Esophagus muscularis mucosa (tissue), 4 donors: ENCODE measurements around the gene POM121. TPM values are rescaled to one million over a fixed set of nuclear protein-coding genes. Genes with fewer than 3 reads are reported as not detected.
"Not testable (repeated sequence)": the region's sequence is repeated elsewhere in the genome, so short reads cannot be mapped to it uniquely, and the experiment has no call there.

Source experiments
- DNase-seq: peaks from one replicate; pipeline ENCODE4 v3.0.0-alpha.2; 2017; ENCODE audit errors: extremely low spot score
- H3K27ac ChIP-seq, 4 donors: fragments of 200-600 bp; sonication (generic); replicated peaks in 1 of 4; 1 replicate in 3 of 4; 2 replicates in 1 of 4; pipeline ENCODE4 v1.5.1; 2016 to 2019; ENCODE audit warnings: mild to moderate bottlenecking in 1 of 4
- H3K27me3 ChIP-seq, 4 donors: fragments of 200-600 bp; sonication (generic); one replicate each; pipeline versions ENCODE4 v1.5.1 to v1.6.0; 2016 to 2019
- H3K36me3 ChIP-seq, 4 donors: fragments of 200-600 bp; sonication (generic); one replicate each; pipeline ENCODE4 v1.5.1; 2016 to 2019
- H3K4me1 ChIP-seq, 4 donors: fragments of 200-600 bp; sonication (generic); one replicate each; pipeline ENCODE4 v1.5.1; 2016 to 2019
- H3K4me3 ChIP-seq, 4 donors: fragments of 200-600 bp; sonication (generic); 1 replicate in 2 of 4; 2 replicates in 2 of 4; pipeline ENCODE4 v1.5.1; 2016 to 2019; ENCODE audit warnings: mild to moderate bottlenecking in 4 of 4, moderate library complexity in 1 of 4
- H3K9me3 ChIP-seq, 4 donors: fragments of 200-600 bp; sonication (generic); 1 replicate in 3 of 4; 2 replicates in 1 of 4; pipeline ENCODE4 v1.5.1; 2016 to 2019
- WGBS: methylation state at CpG from one replicate; pipeline ENCODE4 v1.1.5; 2018; 5-methylcytosine and 5-hydroxymethylcytosine counted together
- intact Hi-C: fragments of 100-400 bp; cut with DNase I; formaldehyde crosslinking; loops from one replicate; pipeline ENCODE4 v1.15.1; 2023
- small RNA-seq, 3 donors: library from RNA; depleted of rRNA; stranded (forward); fragments of <200 nt; gene quantifications; one replicate each; pipeline ENCODE3, GENCODE V24; 2016
- total RNA-seq, 4 donors: library from RNA; depleted of rRNA; stranded (reverse); fragments of >200 nt; gene quantifications; one replicate each; pipeline versions ENCODE4 v1.1.0 to v1.2.1, GENCODE V29; 2016

Gene POM121
- total RNA-seq, 4 donors from 2014 or later: 15.6 to 26.2 (median 17.2) TPM

DNA sequence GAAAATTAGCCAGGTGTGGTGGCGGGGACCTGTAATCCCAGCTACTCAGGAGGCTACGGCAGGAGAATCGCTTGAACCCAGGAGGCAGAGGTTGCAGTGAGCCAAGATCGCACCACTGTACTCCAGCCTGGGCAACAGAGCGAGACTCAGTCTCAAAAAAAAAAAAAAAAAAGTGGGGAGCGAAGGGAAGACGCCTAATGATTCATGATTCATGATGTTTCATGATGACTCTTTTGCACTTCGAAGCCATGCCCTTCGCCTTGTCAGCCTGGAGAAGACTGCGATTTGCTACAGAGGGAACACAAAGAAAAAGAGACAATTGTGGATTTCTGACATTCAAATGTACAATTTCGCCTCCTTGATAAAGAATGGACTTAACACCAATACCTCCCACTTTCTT is 57.2 kb downstream of the POM121 start:
- H3K4me1 ChIP-seq, H3K36me3 ChIP-seq, intact Hi-C loops, H3K4me3 ChIP-seq, DNase-seq, H3K27ac ChIP-seq, H3K9me3 ChIP-seq, H3K27me3 ChIP-seq: not testable (repeated sequence)
- 98% methylated on average over 6 of the region's 11 CpGs for WGBS

- H3K4me1 ChIP-seq, DNase-seq, H3K36me3 ChIP-seq, intact Hi-C loops, H3K4me3 ChIP-seq, H3K27me3 ChIP-seq, H3K9me3 ChIP-seq, H3K27ac ChIP-seq: not testable (repeated sequence)
- WGBS: 60% methylated on average over 3 of the region's 14 CpGs
Measured at GRCh38 chr7:72990146-72990913, 65.4 kb downstream of the POM121 start.

- intact Hi-C loops, H3K36me3 ChIP-seq, H3K4me3 ChIP-seq, DNase-seq, H3K4me1 ChIP-seq, H3K27me3 ChIP-seq, H3K9me3 ChIP-seq, H3K27ac ChIP-seq: not testable (repeated sequence)
- WGBS: no CpG with 5 or more reads among the region's 8 CpGs
Measured at GRCh38 chr7:72995484-72995883, 70.6 kb downstream of the POM121 start.

DNA sequence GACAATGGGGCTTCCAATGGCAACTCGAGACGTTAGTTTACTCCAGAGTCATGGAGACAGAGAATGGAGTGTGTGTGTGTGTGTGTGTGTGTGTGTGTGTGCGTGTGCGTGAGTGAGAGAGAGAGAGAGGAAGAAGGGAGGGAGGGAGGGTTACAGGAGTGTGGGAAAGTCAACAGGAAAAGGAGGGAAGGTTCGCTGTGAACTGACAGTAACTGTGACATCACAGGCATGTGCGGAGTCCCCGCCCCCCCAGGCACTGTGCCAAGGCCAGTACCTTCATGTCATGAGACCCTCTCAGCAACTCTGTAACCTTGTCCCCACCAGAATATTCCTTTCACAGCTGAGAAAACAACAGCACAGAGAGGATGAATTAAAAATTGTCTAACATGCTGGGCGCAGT is 72.6 kb downstream of the POM121 start:
- H3K36me3 ChIP-seq, H3K9me3 ChIP-seq, H3K27ac ChIP-seq, H3K27me3 ChIP-seq, intact Hi-C loops, H3K4me1 ChIP-seq, DNase-seq, H3K4me3 ChIP-seq: not testable (repeated sequence)
- WGBS: no CpG with 5 or more reads among the region's 8 CpGs

- H3K4me3 ChIP-seq, intact Hi-C loops, H3K9me3 ChIP-seq, H3K27me3 ChIP-seq, H3K4me1 ChIP-seq, H3K27ac ChIP-seq, H3K36me3 ChIP-seq, DNase-seq: not testable (repeated sequence)
- WGBS: no CpG with 5 or more reads among the region's 11 CpGs
Measured at GRCh38 chr7:72997887-72998468, 73.1 kb downstream of the POM121 start.

Small RNA genes lying within 50 kb of the gene (small RNA-seq; reads per million reads assigned to genes)
- gene RF00019: 0 reads per million in 3 donors

Other genes starting within 250 kb of the POM121 start
- gene TYW1B, start 96.9 kb upstream of the POM121 start, total RNA-seq: 1 to 10 TPM in 3 of 4 donors, under 1 TPM in 1; 0.99 to 4.3 (median 1.5) TPM
- 1 to 10 TPM in 1 of 4 donors, not detected in 3; 1.2 TPM for gene TRIM74, start 44.4 kb downstream of the POM121 start, total RNA-seq
- gene SPDYE8, start 104.7 kb downstream of the POM121 start, total RNA-seq: not detected
- gene SPDYE11, start 132.8 kb downstream of the POM121 start, total RNA-seq: not detected
- not detected for gene SPDYE9, start 160.9 kb downstream of the POM121 start, total RNA-seq